Measurements from ENCODE around the gene SURF4.
A peak's percentile ranks its signal among the peaks of the same experiment; 100 is the strongest.

Gene SURF4

DNA sequence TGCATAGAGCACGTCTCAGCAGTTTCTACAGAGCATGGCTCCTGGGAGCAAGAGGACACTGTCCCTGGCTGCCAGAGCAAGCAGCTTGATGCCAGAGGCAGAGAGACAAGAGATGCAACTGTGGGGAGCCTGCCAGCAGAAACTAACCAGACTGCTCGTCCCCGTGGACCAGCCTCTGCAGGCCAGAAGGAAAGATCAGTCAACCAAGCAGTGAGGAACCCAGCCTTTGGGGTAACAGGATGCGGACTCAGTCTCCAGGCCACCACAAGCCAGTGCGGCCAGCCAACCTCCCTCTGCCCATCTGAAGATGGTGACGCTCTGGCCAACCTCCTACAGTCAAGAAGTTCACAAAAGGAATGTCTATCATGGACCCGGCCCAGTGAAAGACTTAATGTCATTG, 3.7 kb downstream of the SURF4 start:
- DNase-seq, result no peak

DNA sequence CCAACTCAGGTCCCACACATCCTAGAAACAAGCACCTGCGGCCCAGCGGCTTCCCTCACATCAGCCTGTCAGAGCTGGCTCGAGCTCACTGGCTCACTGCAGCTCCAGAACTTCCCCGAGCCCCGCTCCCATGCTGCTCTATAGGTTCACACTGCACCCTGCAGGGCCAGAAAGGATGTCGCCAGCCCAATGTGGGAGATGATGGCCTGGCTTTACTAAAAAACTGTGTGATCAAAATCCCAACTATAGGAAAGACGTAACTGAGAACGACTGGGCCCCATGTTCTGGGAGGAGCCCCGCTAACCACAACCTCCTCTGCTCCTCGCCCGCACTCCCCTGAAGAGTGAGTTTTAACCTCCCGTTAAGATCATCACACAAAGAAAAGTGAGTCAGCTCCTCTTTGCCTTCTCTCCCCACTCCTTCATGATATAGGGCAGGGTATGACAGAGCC, 4.6 kb downstream of the SURF4 start:
- DNase-seq, result peak in 3 of 4 experiments; percentile 45 to 63 (median 48)

DNA sequence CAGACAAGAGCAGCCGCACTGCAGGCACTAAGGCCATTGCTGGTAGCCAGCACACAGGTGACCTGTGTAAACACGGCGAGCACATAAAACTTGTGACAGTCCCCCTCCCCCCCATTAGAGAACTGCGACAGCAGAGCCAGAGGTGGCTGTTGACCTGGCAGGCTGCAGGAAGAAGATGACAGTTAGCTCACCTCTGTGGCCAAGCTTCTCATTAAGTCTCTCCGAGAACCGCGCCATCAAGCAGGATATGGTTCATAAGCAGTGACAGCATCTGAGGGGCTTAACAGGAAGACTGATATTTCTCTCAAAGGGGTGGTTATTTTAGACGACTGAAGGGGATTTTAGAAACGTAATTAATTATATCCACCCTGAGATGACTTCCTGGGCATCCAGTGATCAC, 5.2 kb downstream of the SURF4 start:
- no peak for DNase-seq

DNA sequence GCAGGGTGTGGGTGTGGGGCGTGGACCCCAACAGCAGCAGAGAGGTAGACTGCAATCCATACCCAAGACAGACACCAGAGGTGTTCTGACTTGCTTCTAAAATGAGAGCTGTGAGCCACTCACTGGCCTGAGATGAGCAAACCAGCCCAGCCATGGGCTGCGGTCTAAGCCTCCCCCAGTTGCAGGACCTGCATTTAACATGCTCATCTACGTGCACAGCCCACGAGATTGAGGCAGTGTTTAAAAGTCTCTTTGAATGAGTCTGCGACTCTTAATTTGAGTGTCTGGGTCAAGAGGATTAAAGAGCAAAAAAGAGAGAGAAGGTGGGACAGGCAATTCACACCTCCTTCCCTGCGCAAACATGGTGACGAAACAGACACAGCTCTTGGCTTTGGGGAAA, 5.9 kb downstream of the SURF4 start:
- no peak for DNase-seq

DNA sequence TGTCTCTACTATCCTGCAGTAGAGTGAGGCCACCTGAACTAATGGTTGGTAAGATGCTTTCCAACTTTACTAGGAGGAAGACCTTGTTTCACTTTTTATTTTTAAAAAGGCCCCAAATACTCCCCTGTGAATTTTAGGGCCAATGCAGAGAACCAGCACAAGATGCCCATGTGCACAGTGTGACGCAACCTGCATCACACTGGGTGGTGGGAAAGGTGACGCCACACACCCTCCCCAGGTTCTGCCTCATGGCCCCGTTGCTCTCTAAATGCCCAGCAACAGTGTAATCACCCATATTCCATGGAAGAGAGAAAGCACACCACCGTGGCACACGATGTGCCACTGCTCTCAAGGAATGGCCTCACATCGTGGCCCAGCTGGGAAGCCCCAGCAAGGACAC, 6.4 kb downstream of the SURF4 start:
- DNase-seq, result no peak

DNA sequence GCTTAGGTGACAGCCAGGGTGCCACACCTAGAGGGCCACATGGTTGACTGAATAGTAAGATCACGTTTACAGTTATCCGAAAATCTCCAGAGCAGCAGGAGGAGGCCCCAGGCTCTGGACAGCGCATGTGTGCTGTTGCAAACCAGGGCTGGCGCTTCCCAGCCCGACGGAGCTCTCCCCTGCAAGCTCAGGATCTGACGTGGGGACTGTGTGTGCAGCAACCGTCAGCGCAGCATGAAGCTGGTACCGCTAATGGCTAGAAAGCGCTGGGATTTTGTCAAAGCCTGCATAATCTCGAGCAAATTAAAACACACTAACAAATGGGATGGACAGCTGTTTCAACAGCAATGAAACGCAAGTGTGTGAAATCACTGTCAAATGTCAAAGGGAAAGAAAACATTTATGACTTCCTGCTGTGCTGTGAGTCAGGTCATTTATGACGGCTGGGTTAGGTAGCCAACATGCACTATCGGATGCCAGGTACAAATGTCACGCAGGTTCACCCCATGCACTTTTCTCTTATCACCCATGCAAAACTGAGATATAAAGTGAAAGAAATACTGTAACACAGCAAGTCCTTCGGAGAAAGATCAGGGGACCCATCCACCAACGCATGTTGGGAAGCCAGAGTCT, 7.5 kb downstream of the SURF4 start:
- DNase-seq, result no peak

DNA sequence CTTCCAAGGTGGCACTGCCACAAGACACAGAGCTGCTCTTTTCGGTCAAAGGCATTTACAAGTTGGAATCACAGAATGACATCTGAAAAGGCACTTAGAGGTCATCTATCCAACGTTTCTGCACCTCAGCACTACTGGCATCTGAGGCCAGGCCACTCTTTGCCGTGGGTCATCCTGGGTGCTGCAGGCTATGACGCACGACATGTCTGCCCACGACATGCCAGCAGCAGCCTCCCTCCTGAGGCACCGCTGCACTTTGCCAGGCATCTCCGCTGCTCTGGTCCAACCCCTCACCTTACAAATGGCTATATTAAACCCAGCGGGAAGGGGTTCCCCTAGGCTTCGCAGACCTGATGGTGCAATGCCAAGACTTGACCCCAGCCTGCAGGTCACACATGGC, 8.1 kb downstream of the SURF4 start:
- no peak for DNase-seq

DNA sequence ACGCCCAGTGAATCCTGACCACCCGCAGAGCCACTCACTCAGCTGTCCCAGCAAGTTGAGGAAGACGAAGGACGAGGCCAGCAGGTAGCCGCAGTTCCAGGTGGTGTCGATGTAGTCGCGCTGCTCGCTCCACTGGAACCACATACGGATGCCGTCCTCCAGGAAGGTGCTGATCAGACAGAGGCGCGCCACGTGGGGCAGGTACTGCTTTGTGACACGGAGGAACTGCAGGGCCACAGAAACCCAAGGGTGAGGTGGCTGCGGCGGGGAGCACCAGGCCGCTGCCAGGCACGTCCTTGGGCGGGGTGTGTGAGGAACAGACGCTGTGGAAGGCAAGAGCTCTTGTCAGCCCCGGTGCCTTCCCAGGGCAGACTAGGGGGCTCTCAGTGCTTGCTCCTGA, 8.6 kb downstream of the SURF4 start:
- no peak for DNase-seq

DNA sequence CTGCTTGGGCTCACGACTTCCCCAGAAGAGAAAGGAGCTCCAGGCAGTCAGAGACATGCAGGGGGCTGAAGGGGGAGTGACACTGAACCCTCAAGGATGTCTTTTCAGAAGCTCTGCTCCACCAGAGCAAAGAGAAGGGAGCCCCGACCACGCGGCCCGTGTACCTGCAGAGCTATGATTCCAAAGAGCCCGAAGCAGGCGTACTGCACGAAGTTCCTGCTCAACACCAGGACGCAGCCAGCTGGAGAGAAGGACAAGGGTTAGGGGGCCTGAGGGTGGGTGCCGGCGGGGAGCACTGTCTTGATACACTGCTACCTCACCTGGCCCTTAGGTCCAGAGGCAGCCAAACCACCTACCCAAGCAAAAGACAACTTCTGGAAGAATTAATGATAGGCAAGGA, 9.4 kb downstream of the SURF4 start:
- no peak for DNase-seq

DNA sequence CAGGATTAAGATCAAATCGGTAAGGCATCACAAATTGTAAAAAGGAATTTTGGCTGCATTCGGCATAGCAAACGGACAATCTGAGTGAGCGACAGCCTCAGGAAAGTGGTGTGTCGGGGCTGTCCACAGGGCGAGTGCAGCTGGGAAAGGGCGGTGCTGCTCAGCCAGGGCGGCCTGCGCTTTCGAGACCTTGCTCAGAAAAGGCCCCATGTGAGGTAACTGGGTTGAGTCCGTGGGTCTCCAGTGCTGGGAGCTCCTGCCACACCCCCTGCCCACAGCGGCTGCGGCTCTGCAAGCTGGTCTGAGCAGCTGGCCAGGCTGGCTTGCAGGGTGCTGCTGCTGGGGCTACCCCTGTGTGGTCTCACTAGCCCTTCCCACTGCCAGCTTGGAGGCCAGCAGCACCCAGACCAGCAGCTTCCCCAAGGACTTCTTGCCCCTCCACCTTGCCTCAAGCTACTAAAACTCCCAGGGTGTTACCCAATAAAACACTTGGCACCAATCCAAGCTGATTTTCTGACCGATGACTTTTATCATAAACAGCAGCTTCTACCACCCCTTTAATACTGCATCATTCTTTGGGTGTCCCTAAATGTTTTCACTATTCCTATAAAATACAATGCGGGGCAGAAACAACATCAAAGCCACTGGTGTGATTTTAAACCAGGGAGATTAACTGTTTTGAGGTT, 13.4 kb downstream of the SURF4 start:
- no peak for DNase-seq

DNA sequence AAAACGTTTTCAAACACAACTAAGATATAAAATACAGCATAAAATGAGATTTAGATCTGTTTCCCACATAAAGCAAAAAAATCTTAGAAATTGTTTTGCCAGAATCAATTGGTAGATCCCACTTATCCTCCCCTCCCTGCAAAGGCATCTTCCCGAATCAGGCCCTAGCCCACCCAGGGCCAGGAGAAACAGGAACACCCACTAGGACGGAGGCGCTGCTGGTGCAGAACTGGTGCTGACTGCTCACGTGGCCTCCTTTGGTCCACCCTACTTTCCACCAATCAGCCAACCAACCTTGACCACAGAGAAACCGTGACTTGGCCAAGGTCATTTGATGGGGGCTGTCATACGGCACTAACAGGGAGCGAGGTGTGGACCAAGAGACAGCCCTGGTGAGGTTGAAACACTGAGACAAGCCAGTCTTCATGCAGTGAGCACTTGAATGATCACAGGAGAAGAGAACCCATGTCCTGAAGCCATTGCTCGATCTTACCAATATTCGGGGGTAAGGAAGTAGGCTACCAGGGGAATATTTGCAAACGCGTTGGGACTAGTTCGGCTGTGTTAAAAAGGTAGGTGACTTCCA, 14.3 kb downstream of the SURF4 start:
- no peak for DNase-seq

DNA sequence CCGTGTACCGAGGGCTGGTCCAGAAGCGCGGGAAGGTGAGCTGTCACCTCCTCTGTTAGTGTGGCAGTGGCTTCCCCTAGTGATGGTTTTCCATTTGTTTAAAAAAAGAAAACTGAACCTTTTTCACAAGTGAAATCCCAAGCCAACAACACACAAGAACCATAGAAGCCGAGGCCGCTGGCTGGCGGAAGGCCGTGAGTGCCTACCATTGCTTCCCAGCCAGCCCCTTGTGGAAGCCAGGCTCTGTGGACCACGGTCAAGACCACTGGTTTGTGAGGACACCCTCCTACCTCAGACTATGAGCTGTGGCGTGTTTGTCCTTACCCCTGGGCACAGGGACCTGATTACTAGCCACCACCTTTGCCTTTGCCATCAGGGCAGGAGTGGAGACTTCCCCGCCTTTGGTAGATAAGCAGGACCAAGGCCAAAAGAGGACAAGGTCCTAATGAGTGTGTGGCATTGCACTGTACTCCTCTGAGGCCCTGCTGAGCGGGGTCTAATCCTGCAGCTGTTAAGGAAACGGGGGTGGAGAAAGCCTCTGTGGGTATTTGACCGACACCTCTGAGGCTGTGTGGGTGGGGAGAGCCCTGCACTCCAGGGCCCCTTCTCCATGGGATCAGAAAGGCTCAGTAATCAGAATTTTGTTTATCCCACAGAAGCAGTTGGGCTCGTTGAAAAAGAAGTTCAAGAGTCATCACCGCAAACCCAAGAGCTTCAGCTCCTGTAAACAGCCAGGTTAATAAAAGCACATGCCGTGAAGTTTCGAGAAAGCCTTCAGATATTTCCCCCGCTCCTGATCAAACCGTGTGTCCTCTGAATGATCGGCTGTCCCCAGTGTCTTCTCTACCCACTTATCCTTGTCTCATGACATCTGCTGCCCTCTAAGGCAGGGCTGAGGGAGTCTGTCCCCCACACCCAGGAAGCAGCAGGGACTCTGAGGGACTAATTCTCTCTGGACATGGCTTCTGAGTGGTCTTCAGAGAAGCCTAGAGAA, 15.2 kb downstream of the SURF4 start:
- DNase-seq, result no peak

DNA sequence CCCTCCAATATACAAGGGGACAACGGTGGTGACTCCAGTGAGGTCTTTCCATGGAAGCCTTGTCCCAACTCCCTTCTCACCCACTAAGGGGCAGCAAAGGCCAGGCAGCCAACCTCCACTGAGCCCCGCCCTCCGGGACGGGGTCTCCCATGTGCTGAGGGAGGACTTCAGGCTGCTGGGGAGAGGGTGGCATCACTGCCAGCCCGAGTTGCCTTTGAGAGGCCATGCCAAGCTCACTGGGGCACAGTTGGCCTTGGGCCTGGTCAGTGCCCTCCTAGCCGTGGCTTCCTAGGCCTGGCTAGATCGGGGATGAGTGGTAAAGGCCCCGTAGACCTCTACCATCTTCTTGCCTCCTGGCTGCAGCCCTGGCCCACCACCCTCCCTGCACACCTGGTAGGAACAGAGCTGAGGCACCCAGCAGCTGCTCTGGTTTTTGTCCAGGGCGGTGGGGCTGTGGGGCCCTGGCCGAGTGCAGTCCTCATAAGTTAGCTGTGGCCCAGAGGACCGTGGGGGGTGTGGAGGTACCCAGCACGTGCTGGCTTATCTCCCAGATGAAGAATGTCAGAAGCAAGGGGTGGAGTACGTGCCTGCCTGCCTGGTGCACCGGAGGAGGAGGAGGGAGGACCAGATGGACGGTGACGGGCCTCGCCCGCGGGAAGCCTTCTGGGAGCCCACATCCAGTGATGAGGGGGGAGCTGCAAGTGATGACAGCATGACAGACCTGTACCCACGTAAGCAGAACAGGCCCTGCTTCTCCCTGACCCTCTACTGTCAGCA, 16.3 kb downstream of the SURF4 start:
- peak in 1 of 4 experiments; percentile 16 for DNase-seq

DNA sequence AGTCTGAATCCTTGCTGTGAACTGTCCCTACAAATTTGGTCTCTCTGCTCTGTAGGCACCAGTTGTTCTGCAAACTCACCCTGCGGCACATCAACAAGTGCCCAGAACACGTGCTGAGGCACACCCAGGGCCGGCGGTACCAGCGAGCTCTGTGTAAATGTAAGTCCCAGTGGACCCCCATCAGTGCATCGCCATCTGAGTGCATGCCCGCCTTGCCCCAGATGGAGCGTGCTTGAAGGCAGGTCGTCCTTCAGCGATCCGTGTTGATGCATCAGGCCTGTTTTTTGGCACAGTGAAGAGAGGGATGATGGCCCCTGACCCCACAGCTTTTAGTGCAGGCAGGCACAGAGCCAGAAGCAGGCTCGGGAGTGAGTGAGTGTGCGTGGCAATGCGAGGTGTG, 18.2 kb downstream of the SURF4 start:
- DNase-seq, result no peak

DNA sequence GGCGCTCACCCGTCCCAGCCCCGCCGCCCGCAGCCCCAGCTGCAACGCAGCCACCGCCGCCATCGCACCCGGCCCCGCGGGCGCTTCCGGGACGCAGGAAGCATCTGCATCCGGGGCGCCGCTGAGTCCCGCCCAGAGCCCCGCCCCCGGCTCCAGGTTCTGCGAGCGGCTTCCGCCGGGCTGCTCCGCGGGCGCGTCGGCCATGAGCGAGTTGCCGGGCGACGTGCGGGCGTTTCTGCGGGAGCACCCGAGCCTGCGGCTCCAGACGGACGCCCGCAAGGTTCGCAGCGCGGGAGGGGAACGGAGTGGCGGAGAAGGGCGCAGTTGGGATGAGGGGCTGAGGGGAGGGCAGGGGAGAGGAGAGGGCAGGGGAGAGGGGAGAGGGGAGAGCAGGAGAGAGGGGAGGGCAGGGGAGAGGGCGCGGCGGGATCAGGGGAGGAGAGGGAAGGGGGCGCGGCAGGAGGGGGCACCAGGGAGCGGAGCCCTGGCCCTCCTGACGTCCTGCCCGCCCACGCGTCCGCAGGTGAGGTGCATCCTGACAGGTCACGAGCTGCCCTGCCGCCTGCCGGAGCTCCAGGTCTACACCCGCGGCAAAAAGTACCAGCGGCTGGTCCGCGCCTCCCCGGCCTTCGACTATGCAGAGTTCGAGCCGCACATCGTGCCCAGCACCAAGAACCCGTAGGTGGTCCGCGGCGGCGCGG, 19.3 kb downstream of the SURF4 start, which contains the start of the genes SURF1 and SURF2:
SURF1 (minus strand) TSS at position 97 of the 701 bp plus-strand sequence; CDS start at position 63, 34 bp downstream.
SURF2 (plus strand) TSS at position 160 of the 701 bp plus-strand sequence; CDS start at position 203, 43 bp downstream.
- DNase-seq, result peak; percentile 62 to 93 (median 72)

DNA sequence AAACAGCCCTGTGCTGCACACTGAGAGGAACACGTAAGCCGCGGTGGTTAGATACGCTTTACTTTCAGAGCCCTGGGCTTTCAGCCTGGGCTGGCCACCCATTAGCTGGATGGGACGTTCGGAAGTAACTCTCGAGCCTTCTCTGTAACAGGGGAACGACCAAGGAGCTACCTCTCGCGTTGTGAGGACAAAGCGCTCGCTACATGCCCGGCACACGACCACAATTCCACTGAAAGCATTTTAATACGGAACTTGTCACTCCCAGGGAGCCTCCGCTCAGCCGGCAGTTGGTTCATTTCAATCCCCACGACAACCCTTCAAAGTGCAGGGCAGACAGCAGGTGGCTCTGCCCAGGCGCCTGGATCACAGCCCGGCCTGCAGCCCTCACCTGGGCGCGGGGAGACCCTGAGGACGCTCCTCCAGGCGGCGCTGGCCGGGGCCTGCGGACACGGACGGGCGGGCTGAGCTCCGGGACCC, 19.9 kb downstream of the SURF4 start:
- no peak for DNase-seq

DNA sequence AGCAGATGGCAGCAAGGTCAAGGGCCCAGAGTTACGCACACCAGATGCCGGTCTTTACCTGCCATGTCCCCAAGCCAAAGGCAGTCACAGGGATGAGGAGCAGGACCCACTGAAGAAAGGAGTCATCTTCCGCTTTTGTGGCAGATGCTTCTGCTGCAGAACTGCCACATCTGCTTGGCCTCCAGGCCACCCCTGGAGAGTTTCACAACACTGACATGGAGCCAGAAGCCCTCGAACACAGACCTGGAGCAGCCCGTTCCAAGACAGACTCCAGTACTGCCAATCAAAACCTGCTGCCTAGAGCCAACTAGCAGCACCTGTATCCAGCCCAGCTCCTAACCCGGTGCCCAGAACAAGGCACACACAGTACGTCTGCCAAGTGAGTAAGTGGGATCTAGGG, 21.1 kb downstream of the SURF4 start:
- no peak for DNase-seq

DNA sequence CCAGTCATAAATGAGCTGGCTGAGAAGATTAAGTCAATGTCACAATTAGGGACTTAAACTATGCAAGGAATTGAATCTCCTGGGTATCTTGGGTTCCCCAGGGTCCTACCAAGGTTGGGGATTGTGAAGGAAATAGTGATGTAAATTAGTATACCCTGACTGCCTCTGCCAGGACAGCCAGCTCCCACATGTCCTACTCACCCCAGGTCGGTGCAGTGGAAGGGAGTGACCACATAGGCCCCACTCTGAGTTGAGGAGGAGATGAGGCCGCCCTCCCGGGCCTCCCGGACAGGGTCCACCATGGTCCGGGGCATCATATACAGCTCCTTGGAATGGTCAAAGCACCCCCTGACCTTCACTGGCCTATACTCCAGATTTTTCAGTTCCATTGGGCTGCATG, 22.3 kb downstream of the SURF4 start:
- no peak for DNase-seq

DNA sequence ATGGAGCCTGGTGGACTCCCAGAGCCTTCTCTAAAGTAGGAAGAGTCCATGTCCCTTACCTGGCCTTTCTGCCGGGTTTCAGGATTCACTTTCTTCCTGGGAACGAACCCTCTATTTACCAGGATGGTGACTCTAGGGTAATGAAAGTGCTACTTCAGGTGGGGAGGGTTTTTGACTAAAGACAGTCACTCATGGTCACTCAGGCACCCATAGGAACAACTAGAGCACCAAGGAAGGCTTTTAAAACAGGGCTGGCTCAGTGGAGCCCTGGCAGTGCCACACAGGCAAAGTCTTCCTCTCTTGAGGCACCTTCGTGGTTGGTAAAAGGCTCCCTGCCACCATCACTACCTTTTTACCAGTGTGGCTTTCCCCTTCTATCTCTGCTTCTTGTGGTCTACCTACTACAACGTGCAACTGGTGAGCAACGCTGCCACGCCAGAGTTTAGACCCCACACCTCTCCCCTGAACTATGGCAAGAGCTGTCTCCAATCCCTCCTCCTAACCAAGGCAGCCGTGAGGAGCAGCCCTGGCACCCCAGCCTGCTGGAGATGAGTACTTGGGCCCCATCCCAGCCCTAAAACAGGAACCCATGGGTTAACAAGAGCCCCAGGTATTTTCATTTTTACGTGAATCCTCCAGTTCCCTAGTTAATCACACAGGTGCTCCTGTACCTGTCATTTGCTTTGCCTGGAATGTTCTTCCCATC, 23.1 kb downstream of the SURF4 start:
- no peak for DNase-seq

DNA sequence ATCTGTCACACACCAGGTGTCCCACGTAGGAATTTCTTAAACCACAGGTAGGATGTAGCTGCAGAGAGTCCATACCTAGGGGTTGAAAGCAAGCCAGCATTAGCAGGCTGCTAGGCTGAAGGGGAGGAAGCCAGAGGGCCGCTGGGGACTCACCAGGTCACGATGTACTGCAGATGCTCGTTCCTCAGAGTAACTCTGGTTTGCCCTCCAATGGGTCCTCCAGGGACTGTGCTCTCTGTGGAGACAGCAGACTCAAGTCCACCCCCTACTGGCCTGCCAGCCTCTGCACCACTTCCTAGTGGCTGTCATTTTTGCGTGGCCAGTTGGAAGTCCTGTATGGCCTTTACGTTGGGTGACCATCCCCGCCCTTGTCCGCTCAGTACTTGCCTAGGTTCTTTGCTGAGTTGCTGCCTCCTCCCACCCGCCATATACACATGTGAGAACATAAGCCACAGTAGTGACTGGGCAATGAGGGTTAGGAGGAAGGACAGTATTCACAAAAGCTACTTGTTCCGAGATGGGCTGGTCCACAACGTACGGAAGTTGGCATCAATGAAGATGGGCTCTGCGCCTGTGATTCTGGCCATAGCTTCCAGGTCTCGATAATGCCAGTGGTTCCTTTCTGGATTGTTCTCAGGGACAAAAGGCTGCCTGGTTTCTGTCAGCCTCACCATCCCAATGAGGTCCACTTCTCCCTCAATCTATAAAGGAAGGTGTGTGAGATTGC, 23.8 kb downstream of the SURF4 start:
- DNase-seq, result no peak

All from activated naive CD4-positive, alpha-beta T cell (primary cell).